VCaP (cell line): ENCODE data around the gene SHISA8.

Experiments used
- H3K27ac ChIP-seq: fragments of 450-650 bp; 2 replicates; pipeline ENCODE4 v1.5.1; 2017
- CTCF ChIP-seq: fragments of 450-650 bp; conservative IDR thresholded peaks from 2 replicates; pipeline ENCODE4 v1.5.1; 2017; ENCODE audit warnings: mild to moderate bottlenecking, moderate library complexity

Gene SHISA8

GRCh38 chr22:41913040-41913719 lies 1.7 kb downstream of the SHISA8 start:
- TF ChIP-seq CTCF = no peak

GRCh38 chr22:41912338-41913039 lies 2.4 kb downstream of the SHISA8 start:
- no peak for TF ChIP-seq CTCF
- H3K27ac ChIP-seq = no peak overlapping the region

More at GRCh38 chr22:41913040-41913719, 1.7 kb downstream of the SHISA8 start:
- no peak overlapping the region for H3K27ac ChIP-seq

- no peak for TF ChIP-seq CTCF
- H3K27ac ChIP-seq = no peak overlapping the region
Observed at GRCh38 chr22:41911001-41911611, 3.8 kb downstream of the SHISA8 start.

GRCh38 chr22:41910050-41911000 lies 4.5 kb downstream of the SHISA8 start:
- TF ChIP-seq CTCF = no peak
- no peak overlapping the region for H3K27ac ChIP-seq

GRCh38 chr22:41909310-41910049 lies 5.4 kb downstream of the SHISA8 start:
- no peak overlapping the region for H3K27ac ChIP-seq
- no peak for TF ChIP-seq CTCF

- no peak overlapping the region for H3K27ac ChIP-seq
- TF ChIP-seq CTCF = no peak
Observed at GRCh38 chr22:41908411-41909309, 6.2 kb downstream of the SHISA8 start.
